Mammary epithelial cell (primary cell): ENCODE measurements around the gene PCDH8.

ENCODE experiments used
- EZH2 ChIP-seq: IDR thresholded peaks from 2 replicates; pipeline ENCODE4 v1.6.1; 2012; ENCODE audit warnings: low read length, inconsistent platforms, borderline replicate concordance
- TF ChIP-seq, protein P1 (sequence below), 2 donors: IDR thresholded peaks in 1 of 2; conservative IDR thresholded peaks in 1 of 2; 2 replicates each; pipeline ENCODE4 v1.5.1; 2011 to 2012; ENCODE audit warnings: inconsistent platforms in 2 of 2, low read length in 2 of 2, mild to moderate bottlenecking in 2 of 2, control low read depth in 1 of 2, low read depth in 1 of 2; ENCODE audit not compliant: insufficient read depth in 1 of 2; ENCODE audit errors: extremely low read depth in 1 of 2

DNA sequence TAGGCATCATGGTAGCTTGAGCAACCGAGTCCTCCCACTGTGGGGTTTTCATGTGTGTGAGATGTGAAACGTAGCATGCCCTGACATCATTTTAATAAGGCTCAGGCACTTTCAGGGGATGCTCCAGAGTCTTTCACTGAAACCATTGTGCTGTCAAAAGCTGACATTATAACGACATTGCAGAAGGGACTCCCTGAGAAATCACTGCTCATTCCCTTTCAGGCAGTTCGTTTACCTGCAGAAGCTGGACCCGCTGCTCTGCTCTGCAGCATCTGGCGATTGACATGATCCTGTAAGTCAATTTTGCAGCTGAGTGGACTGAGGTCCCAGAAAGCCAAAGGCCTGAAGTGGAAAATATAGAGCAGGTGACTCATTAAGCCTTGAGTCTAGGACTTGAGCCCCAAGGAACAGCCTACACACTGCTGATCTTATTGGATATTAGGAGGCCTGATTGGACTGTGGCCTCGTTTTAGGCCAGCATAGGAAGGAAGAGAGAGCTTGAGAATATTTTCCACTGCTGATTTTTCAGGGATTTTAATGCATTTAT, 54.9 kb downstream of the PCDH8 start:
- TF ChIP-seq, protein P1, sequence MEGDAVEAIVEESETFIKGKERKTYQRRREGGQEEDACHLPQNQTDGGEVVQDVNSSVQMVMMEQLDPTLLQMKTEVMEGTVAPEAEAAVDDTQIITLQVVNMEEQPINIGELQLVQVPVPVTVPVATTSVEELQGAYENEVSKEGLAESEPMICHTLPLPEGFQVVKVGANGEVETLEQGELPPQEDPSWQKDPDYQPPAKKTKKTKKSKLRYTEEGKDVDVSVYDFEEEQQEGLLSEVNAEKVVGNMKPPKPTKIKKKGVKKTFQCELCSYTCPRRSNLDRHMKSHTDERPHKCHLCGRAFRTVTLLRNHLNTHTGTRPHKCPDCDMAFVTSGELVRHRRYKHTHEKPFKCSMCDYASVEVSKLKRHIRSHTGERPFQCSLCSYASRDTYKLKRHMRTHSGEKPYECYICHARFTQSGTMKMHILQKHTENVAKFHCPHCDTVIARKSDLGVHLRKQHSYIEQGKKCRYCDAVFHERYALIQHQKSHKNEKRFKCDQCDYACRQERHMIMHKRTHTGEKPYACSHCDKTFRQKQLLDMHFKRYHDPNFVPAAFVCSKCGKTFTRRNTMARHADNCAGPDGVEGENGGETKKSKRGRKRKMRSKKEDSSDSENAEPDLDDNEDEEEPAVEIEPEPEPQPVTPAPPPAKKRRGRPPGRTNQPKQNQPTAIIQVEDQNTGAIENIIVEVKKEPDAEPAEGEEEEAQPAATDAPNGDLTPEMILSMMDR (conservative IDR thresholded peaks at IDR 0.05 in 1 of 2, IDR thresholded peaks at IDR 0.05 in 1 of 2; ENCODE audit: extremely low read depth in 1 of 2, insufficient read depth in 1 of 2, low read depth in 1 of 2, low read length in 2 of 2): no peak
- TF ChIP-seq EZH2: no peak
